Ecto neural progenitor cell (in vitro differentiated cells): ENCODE measurements around the gene RGP1.

Experiments used
- DNase-seq: peaks from one replicate; pipeline ENCODE4 v3.0.0-alpha.2; 2018; ENCODE audit warnings: low spot score

The RGP1 gene

GRCh38 chr9:35719546-35719945 is 29.5 kb upstream of the RGP1 start:
- no peak for DNase-seq

DNA sequence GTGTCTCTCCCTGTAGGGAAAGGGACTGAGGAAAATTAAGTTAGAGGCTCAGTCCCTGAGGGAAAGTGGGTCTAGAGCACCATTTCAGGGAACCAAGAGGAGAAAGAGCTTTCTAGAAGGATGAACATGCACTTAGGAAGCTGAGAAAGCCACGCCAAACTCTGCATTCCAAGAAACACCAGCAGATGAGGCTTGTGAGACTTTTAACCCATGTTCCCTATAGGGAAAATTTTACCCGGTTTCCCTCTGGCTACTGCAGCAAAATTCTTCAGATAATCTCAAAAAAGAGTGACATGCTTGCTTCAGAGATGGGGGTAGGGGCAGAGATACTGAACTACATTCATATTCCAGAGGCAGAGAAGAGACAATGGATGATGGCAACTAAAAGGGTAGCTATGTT is 25.7 kb upstream of the RGP1 start:
- DNase-seq: no peak

DNA sequence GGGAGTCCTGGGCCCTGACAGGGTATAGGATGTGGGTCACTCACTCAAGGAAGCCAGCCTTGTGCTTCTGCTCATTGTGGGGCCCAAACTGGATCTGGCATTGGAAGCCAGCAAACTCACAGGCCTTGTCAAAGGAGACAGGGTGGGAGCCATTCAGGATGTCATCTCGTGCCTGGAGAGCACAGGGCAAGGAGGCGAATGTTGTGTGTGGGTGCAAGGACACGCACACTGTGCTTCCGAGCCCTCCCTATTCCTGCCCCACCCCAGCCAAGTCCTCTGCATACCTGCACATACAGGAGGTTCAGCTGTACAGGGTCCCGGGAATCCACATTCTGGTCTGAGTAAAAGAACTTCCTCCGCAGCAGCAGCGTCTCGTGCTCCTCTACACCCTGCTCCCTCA is 25.2 kb upstream of the RGP1 start:
- no peak for DNase-seq

GRCh38 chr9:35725362-35725761 is 23.7 kb upstream of the RGP1 start:
- no peak for DNase-seq

- DNase-seq: no peak
Measured at GRCh38 chr9:35726931-35727330, 22.2 kb upstream of the RGP1 start.

DNA sequence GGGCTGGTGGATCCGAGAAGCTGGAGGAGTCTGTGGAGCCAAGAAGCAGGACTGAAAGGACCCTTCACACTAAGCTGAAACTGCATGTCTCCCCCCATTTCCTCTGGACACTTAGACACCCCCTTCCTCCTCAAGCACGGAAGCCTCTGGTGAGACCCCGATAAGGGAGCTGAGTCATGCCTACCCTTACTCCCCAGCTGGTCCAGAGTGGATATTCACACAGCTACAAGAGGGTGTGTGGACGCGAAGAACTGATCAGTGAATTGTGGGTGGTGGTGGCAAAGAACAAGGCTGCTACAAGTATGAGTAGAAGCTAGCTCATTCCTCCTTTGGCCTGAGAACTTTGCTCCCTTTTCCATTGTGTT is 21.4 kb upstream of the RGP1 start:
- no peak for DNase-seq

GRCh38 chr9:35728041-35728971 is 20.8 kb upstream of the RGP1 start:
- peak; percentile 78 for DNase-seq

DNA sequence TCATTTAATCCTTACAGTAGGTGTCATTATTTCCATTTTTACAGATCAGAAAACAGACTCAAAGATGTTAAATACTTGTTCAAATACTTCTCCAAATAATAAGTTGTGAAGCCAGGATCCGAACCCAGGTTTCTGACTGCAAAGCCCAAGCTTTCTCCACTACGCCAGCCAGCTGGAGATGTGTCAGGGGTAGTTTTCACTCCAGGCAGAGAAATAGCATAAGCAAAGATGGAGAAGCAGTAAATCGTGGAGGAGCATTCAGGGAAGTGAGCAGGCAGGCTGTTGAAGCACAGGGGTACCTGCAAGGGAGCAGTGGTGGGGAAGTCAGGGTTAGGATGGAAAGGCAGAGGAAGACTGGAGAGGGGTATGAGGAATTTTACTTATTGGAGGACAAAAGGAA is 20.0 kb upstream of the RGP1 start:
- DNase-seq: no peak

DNA sequence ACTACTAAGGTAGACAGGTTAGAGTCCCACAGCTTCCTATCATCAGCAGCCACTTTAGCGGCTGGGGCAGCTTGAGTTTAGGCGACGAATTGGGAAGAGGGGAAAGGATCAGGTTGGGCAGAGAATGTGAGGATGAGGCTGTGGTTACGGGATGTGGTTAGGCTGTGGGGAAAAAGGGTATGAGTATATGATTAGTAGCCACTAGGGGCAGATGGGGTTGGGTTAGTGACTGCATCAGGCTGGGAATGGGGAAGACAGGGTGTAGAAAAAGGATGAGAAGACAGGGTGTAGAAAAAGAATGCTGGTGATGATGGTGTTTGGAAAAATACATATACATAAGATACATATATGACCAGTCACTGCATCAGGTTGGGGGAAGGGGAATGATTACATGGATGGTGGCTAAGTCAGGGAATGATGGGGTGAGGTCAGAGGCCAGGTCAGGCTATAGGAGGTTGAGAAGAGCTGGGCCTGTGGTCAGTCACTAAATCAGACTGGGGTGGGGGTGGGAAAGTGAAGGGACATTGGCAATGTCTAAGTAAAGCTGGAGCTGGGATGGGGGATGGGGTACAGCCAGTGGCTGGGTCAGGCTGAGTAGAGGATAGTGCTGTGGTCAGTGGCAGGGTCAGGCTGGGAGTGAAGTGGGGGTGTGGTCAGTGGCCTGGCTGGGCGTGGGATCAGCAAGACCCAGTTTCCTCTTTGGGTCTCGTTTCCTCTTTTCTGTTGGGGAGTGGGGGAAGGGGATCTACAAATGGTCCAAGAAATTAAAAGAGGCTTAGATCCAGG is 19.2 kb upstream of the RGP1 start:
- peak; percentile 54 for DNase-seq

GRCh38 chr9:35730486-35730854 is 18.6 kb upstream of the RGP1 start:
- DNase-seq: no peak

DNA sequence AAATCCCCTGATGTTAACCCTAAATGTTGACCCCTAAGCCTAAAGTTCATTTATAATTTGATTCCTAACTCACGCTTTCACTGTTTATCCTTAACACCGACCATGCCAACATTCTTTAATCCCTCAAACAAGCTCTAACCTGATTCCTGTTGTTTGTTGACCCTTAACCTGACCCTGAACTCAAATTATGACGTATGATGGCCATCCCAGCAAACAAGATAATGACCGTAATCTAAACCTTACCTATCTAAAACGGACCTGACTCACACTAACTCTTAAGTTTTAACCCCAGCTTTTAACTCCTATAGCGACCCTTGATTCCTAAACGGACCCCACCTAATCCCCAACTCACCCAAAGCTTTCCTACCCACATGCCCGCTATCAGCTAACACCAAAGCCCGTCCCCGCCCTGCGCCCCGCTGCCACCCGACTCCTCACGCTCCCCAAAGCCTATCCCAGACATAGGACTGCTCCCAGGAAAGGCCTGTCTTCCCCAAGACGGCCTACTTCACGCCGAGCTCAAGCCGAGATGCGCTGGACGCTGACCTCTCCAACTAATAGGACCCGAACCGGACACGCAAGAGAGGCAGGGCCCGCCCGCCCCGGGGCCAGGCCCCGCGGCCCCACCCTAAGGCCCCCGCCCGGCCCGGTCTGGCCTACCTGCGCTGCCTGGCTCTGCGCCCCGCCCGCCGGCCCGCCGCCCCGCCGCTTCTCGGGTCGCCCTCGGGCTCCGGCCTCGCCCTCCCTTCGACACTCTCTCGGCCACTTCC is 17.5 kb upstream of the RGP1 start:
- no peak for DNase-seq

- DNase-seq: peak; percentile 97
Measured at GRCh38 chr9:35732185-35732799, 16.8 kb upstream of the RGP1 start, which contains the start of the genes CREB3 and TLN1. CREB3 (plus strand) TSS chr9:35732666; CDS start chr9:35732773, 107 bp downstream. TLN1 (minus strand) TSS chr9:35732195; CDS start chr9:35725694, 6,501 bp downstream.

DNA sequence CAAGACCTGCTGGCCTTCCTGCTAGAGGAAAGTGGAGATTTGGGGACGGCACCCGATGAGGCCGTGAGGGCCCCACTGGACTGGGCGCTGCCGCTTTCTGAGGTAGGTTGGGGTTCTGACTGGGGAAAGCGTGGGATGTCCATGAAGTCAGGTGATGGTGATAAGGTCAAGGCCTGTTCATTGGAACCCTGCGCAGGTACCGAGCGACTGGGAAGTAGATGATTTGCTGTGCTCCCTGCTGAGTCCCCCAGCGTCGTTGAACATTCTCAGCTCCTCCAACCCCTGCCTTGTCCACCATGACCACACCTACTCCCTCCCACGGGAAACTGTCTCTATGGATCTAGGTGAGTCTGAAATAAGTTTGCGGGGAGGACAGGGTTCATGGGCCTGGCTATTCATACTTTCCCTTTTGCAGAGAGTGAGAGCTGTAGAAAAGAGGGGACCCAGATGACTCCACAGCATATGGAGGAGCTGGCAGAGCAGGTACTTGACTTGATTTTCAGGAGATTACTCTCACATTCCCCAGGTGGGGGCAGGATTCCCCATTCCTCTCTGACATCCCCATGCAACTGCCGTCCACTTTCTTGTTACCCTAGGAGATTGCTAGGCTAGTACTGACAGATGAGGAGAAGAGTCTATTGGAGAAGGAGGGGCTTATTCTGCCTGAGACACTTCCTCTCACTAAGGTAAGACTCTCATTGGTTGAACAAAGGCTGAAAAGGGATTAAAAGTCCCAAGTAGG is 16.1 kb upstream of the RGP1 start:
- DNase-seq: peak; percentile 61

DNA sequence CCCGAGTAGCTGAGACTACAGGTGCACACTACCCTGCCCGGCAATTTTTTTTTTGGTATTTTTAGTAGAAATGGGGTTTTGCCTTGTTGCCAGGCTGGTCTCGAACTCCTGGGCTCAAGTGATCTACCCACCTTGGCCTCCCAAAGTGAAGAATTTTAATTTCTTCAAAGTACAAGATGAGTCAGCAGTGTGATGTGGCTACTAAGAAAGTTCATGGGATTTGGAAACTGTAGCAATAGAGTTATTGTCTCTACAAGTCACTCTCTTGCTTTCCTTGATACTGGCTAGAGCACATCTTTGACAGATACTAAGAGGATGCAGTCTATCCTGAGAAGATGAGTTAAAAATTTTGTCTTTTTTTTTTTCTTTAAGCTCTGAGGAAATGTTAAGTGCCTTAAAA is 15.0 kb upstream of the RGP1 start:
- no peak for DNase-seq

DNA sequence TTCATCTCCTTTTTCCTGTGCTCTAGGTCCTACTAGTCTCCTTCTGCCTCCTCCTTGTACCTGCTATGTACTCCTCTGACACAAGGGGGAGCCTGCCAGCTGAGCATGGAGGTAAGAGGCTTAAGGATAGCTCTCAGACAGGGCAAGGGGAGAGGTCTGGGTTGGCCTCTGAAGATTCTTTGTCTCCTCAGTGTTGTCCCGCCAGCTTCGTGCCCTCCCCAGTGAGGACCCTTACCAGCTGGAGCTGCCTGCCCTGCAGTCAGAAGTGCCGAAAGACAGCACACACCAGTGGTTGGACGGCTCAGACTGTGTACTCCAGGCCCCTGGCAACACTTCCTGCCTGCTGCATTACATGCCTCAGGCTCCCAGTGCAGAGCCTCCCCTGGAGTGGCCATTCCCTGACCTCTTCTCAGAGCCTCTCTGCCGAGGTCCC is 12.9 kb upstream of the RGP1 start:
- peak; percentile 80 for DNase-seq

DNA sequence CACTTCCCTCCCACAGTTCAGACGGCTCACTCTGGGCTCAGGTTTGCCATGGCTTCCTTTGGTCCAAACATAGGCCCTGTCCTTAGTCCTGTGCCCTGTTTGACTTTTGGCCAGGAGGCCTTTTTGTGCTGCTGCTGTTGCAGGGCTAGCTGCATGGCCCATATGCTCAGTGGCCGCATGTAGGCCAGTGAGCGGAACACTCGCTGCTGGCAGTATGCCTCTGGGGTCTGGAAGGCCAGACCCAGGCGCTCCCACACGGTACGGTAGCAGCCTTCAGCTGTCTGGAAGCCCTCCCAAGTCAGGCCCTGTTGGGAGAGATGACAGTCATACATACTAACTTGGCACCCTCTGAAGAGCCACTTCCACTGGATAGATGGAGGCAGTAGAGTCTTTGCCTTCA is 11.9 kb upstream of the RGP1 start:
- DNase-seq: no peak

- DNase-seq: no peak
Measured at GRCh38 chr9:35738186-35738585, 10.9 kb upstream of the RGP1 start.

DNA sequence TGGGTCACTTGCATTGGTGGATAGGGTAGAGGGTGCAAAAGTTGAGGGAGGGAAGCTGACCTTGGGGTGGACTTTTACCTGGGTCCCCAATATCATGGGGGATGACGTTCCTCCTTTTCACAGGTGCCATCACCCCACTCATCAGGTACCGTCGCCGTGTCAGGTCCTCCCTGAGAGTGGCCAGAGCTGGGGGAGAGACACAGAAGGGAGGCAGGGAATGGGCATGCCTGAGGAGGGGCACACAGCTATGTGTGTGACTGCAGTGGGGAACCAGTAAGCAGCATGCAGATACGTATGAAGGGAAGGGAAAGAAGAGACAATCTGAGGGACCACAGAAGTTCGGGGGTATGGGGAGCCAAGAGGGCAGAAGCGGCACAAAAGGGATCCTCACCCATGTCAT is 10.2 kb upstream of the RGP1 start:
- no peak for DNase-seq

- DNase-seq: no peak
Measured at GRCh38 chr9:35740243-35740642, 8.8 kb upstream of the RGP1 start.

- DNase-seq: no peak
Measured at GRCh38 chr9:35741740-35742139, 7.3 kb upstream of the RGP1 start.

- DNase-seq: no peak
Measured at GRCh38 chr9:35743452-35743851, 5.6 kb upstream of the RGP1 start.
